ENCODE results near the gene PIEZO1. TPM values are rescaled to one million over a fixed set of nuclear protein-coding genes. Genes with fewer than 3 reads are reported as not detected.

The PIEZO1 gene
- polyA plus RNA-seq, 2 of the 4 experiments (the other 2 are of a cell fraction), result 26.1 to 84.7 TPM

DNA sequence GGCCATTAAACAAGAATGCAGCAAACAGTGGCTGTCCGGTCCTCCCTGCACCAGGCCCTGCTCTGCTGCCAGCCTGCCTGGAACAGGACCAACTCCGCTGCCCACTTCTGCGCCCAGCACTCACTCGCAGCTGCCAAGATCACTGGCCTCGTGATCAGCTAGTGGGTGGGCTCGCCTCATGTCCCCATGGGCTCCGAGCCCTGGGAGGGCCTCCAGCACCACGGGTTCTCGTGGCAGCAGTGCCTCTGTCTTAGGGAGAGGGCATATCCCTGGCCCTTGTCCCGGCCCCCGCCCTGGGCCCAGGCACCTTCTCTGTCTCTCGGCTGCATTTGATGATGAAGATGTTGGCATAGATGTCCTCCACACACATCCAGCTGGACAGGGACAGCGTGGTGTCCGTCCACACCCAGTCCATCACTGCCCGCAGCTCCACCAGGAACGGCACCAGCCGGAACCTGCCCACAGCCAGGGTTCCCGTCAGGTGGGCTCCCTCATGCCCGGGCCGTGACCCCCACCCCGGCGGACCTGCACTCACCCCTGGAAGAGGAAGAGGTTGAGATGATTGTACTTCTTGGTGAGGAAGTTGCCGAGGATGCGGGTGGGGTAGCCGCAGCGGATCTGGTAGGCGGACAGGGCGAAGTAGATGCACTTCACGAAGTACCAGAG, 65.6 kb downstream of the PIEZO1 start:
- TF ChIP-seq EP300 (IDR thresholded peaks at IDR 0.05) (no peak), SREBF2 (IDR thresholded peaks at IDR 0.05) (no peak), TP53 (CRISPR knock-in tag; IDR thresholded peaks at IDR 0.05) (no peak), RARB (CRISPR knock-in tag; IDR thresholded peaks at IDR 0.05) (no peak), JUN (IDR thresholded peaks at IDR 0.05) (no peak), PHF8 (IDR thresholded peaks at IDR 0.05; ENCODE audit: borderline replicate concordance, low read depth) (no peak), ESRRA (IDR thresholded peaks at IDR 0.05; ENCODE audit: borderline replicate concordance, low read length) (no peak), CBX8 (IDR thresholded peaks at IDR 0.05) (no peak), HEYL (CRISPR knock-in tag; IDR thresholded peaks at IDR 0.05) (no peak), NPAS2 (CRISPR knock-in tag; IDR thresholded peaks at IDR 0.05; ENCODE audit: borderline replicate concordance) (no peak), KDM1A (IDR thresholded peaks at IDR 0.05; ENCODE audit: low read depth) (no peak), KDM5A (IDR thresholded peaks at IDR 0.05) (no peak)
- TF ChIP-seq, protein P1, sequence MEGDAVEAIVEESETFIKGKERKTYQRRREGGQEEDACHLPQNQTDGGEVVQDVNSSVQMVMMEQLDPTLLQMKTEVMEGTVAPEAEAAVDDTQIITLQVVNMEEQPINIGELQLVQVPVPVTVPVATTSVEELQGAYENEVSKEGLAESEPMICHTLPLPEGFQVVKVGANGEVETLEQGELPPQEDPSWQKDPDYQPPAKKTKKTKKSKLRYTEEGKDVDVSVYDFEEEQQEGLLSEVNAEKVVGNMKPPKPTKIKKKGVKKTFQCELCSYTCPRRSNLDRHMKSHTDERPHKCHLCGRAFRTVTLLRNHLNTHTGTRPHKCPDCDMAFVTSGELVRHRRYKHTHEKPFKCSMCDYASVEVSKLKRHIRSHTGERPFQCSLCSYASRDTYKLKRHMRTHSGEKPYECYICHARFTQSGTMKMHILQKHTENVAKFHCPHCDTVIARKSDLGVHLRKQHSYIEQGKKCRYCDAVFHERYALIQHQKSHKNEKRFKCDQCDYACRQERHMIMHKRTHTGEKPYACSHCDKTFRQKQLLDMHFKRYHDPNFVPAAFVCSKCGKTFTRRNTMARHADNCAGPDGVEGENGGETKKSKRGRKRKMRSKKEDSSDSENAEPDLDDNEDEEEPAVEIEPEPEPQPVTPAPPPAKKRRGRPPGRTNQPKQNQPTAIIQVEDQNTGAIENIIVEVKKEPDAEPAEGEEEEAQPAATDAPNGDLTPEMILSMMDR (IDR thresholded peaks at IDR 0.05), result no peak
- TF ChIP-seq, protein P2, sequence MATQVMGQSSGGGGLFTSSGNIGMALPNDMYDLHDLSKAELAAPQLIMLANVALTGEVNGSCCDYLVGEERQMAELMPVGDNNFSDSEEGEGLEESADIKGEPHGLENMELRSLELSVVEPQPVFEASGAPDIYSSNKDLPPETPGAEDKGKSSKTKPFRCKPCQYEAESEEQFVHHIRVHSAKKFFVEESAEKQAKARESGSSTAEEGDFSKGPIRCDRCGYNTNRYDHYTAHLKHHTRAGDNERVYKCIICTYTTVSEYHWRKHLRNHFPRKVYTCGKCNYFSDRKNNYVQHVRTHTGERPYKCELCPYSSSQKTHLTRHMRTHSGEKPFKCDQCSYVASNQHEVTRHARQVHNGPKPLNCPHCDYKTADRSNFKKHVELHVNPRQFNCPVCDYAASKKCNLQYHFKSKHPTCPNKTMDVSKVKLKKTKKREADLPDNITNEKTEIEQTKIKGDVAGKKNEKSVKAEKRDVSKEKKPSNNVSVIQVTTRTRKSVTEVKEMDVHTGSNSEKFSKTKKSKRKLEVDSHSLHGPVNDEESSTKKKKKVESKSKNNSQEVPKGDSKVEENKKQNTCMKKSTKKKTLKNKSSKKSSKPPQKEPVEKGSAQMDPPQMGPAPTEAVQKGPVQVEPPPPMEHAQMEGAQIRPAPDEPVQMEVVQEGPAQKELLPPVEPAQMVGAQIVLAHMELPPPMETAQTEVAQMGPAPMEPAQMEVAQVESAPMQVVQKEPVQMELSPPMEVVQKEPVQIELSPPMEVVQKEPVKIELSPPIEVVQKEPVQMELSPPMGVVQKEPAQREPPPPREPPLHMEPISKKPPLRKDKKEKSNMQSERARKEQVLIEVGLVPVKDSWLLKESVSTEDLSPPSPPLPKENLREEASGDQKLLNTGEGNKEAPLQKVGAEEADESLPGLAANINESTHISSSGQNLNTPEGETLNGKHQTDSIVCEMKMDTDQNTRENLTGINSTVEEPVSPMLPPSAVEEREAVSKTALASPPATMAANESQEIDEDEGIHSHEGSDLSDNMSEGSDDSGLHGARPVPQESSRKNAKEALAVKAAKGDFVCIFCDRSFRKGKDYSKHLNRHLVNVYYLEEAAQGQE (IDR thresholded peaks at IDR 0.05), result no peak
- DNase-seq (ENCODE audit: low read depth in 1 of 2, low spot score in 1 of 2) (no peak), ATAC-seq (no peak), FAIRE-seq (no peak)
- Histone ChIP-seq H3K4me2 (no peak overlapping the region), H3K27ac (no peak overlapping the region), H3K4me1 (no peaks in the 10 kb centered on the region), H3K4me3 (no peak overlapping the region), H3K9me3 (no peaks in the 10 kb centered on the region)
- 94% methylated on average over 29 of the region's 29 CpGs for WGBS (ENCODE audit: missing lambda C conversion rate)
- CTCF ChIA-PET, result interaction anchor here (1.2 to 9.1 kb wide), 4 partner anchors 16 to 448 kb away, joined by 3 to 105 read pairs (median 6); no protein-coding TSS in a partner anchor
- POLR2A ChIA-PET, result no interaction called here

DNA sequence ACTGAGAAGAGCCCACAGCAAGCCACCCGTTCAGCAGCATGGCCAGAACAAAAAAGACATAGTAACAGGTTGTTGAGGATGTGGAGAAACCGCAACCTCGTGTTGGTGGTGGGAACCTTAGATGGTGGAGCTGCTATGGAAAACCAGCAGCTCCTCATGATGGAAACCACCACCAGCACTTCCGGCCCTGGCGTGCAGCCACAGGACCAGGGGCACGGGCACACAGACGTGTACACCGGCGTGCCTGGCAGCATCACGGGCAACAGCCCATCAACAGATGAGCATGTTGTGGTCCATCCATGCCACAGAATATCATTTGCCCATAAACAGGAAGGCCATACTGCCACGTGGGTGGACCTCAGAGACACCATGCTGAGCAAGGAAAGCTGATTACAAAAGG, 66.8 kb downstream of the PIEZO1 start:
- H3K9me3 ChIP-seq, result no peaks in the 10 kb centered on the region
- H3K4me1 ChIP-seq, result no peaks in the 10 kb centered on the region
- H3K4me2 ChIP-seq, result no peak overlapping the region
- DNase-seq (ENCODE audit: low read depth in 1 of 2, low spot score in 1 of 2) (no peak), ATAC-seq (no peak), FAIRE-seq (no peak)
- ChIA-PET CTCF (interaction anchor here (1.2 to 9.1 kb wide), 4 partner anchors 9 to 25 kb away, joined by 3 to 105 read pairs (median 7); no protein-coding TSS in a partner anchor), POLR2A (no interaction called here)
- no peak overlapping the region for H3K27ac ChIP-seq
- 93% methylated on average over 11 of the region's 11 CpGs for WGBS (ENCODE audit: missing lambda C conversion rate)
- H3K4me3 ChIP-seq, result no peak overlapping the region
- TF ChIP-seq RNF2 (IDR thresholded peaks at IDR 0.05; ENCODE audit: borderline replicate concordance, low read depth), result no peak
- no peak for TF ChIP-seq GATA3 (IDR thresholded peaks at IDR 0.05; ENCODE audit: borderline replicate concordance)
- TF ChIP-seq NPAS2 (CRISPR knock-in tag; IDR thresholded peaks at IDR 0.05; ENCODE audit: borderline replicate concordance), result no peak
- TF ChIP-seq MAFK (IDR thresholded peaks at IDR 0.05; ENCODE audit: partially characterized antibody), result no peak
- TF ChIP-seq EP300 (IDR thresholded peaks at IDR 0.05), result no peak
- no peak for TF ChIP-seq MAZ (IDR thresholded peaks at IDR 0.05; ENCODE audit: borderline replicate concordance, low read depth, low read length)
- no peak for TF ChIP-seq CBX2 (IDR thresholded peaks at IDR 0.05; ENCODE audit: borderline replicate concordance, low read depth)
- TF ChIP-seq, protein P3, sequence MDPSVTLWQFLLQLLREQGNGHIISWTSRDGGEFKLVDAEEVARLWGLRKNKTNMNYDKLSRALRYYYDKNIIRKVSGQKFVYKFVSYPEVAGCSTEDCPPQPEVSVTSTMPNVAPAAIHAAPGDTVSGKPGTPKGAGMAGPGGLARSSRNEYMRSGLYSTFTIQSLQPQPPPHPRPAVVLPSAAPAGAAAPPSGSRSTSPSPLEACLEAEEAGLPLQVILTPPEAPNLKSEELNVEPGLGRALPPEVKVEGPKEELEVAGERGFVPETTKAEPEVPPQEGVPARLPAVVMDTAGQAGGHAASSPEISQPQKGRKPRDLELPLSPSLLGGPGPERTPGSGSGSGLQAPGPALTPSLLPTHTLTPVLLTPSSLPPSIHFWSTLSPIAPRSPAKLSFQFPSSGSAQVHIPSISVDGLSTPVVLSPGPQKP (IDR thresholded peaks at IDR 0.05; ENCODE audit: low read depth, low read length), result no peak
- no peak for TF ChIP-seq TFCP2L1 (CRISPR knock-in tag; IDR thresholded peaks at IDR 0.05)
- TF ChIP-seq, protein P4, sequence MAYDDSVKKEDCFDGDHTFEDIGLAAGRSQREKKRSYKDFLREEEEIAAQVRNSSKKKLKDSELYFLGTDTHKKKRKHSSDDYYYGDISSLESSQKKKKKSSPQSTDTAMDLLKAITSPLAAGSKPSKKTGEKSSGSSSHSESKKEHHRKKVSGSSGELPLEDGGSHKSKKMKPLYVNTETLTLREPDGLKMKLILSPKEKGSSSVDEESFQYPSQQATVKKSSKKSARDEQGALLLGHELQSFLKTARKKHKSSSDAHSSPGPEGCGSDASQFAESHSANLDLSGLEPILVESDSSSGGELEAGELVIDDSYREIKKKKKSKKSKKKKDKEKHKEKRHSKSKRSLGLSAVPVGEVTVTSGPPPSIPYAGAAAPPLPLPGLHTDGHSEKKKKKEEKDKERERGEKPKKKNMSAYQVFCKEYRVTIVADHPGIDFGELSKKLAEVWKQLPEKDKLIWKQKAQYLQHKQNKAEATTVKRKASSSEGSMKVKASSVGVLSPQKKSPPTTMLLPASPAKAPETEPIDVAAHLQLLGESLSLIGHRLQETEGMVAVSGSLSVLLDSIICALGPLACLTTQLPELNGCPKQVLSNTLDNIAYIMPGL (CRISPR knock-in tag; IDR thresholded peaks at IDR 0.05; ENCODE audit: borderline replicate concordance), result no peak
- no peak for TF ChIP-seq ZC3H11A (IDR thresholded peaks at IDR 0.05)
- TF ChIP-seq, protein P2 (IDR thresholded peaks at IDR 0.05), result no peak
- TF ChIP-seq PHF8 (IDR thresholded peaks at IDR 0.05; ENCODE audit: borderline replicate concordance, low read depth), result no peak
- TF ChIP-seq FOXS1 (CRISPR knock-in tag; IDR thresholded peaks at IDR 0.05), result no peak
